Endothelial cell of umbilical vein (primary cell): ENCODE measurements around the gene MOB2. TPM values are rescaled to one million over a fixed set of nuclear protein-coding genes. Genes with fewer than 3 reads are reported as not detected.
"Not testable (repeated sequence)": the region's sequence is repeated elsewhere in the genome, so short reads cannot be mapped to it uniquely, and the experiment has no call there.

ENCODE experiments used
- BruUV-seq: library from RNA; stranded (reverse); fragments of 400-500 nt; replicated peaks from 2 replicates; lab custom pipeline; 2021; lab: Mats Ljungman, UMichigan
- CTCF ChIA-PET: fragments of 300-600, 350-600 bp; sonication (Branson Sonifier 250); formaldehyde crosslinking; loops from one replicate; lab custom pipeline; 2021; ENCODE audit warnings: antibody characterized with exemption, inconsistent platforms; lab: Charles Lee
- POLR2A ChIA-PET: fragments of 300-600, 350-600 bp; sonication (Branson Sonifier 250); formaldehyde crosslinking; loops from one replicate; lab custom pipeline; 2021; ENCODE audit warnings: antibody characterized with exemption, inconsistent platforms; lab: Charles Lee
- DNase-seq: peaks from one replicate; pipeline ENCODE4 v3.0.0-alpha.2; 2011; ENCODE audit warnings: low read depth, low spot score
- FAIRE-seq: peaks from 2 replicates; lab custom pipeline; 2011; peaks lifted over from hg19 to GRCh38; lab: Jason Lieb, UNC
- H2AFZ ChIP-seq: 2 replicates; pipeline ENCODE4 v1.6.0; 2012; ENCODE audit warnings: low read depth, low read length, control low read depth, inconsistent platforms
- H3K27ac ChIP-seq: 2 replicates; pipeline ENCODE4 v1.5.1; 2011; ENCODE audit warnings: low read depth, mild to moderate bottlenecking, control low read depth, low read length, moderate library complexity; ENCODE audit not compliant: insufficient read depth
- H3K27me3 ChIP-seq, 2 experiments: 2 replicates each; pipeline versions ENCODE4 v1.6.0 to v1.6.1; 2011; ENCODE audit warnings: low read length in 2 of 2, mixed read lengths in 1 of 2; ENCODE audit not compliant: control insufficient read depth in 2 of 2, insufficient read depth in 2 of 2
- H3K36me3 ChIP-seq, 2 experiments: 2 replicates in 1 of 2; 3 replicates in 1 of 2; pipeline ENCODE4 v1.5.1; 2011; ENCODE audit warnings: low read length in 2 of 2, mild to moderate bottlenecking in 1 of 2, moderate library complexity in 1 of 2; ENCODE audit not compliant: control insufficient read depth in 2 of 2, insufficient read depth in 2 of 2; ENCODE audit errors: extremely low read depth in 1 of 2
- H3K4me1 ChIP-seq: 3 replicates; pipeline ENCODE4 v1.5.1; 2011; ENCODE audit warnings: mild to moderate bottlenecking, low read length; ENCODE audit not compliant: control insufficient read depth, insufficient read depth; ENCODE audit errors: extremely low read depth
- H3K4me2 ChIP-seq: 2 replicates; pipeline ENCODE4 v1.6.1; 2011; ENCODE audit warnings: low read length, control low read depth, mixed read lengths; ENCODE audit not compliant: insufficient read depth
- H3K4me3 ChIP-seq, 3 experiments: fragments of 200-600 bp in 1 of 3; sonication (generic), shearing (Covaris generic) in 1 of 3; replicated peaks in 1 of 3; 2 replicates each; pipeline ENCODE4 v1.5.1; 2011 to 2016; ENCODE audit warnings: control low read depth in 3 of 3, low read length in 3 of 3, mild to moderate bottlenecking in 2 of 3, inconsistent platforms in 1 of 3, low read depth in 1 of 3, moderate library complexity in 1 of 3; ENCODE audit not compliant: insufficient read depth in 1 of 3
- H3K79me2 ChIP-seq: 2 replicates; pipeline ENCODE4 v1.6.0; 2012; ENCODE audit warnings: low read length, inconsistent platforms; ENCODE audit not compliant: control insufficient read depth, insufficient read depth
- H3K9ac ChIP-seq: replicated peaks from 2 replicates; pipeline ENCODE3; 2011; ENCODE audit warnings: low read length, control low read depth; ENCODE audit not compliant: insufficient read depth; ENCODE audit errors: extremely low read depth
- H3K9me1 ChIP-seq: replicated peaks from 3 replicates; pipeline ENCODE4 v1.6.0; 2011; ENCODE audit warnings: mild to moderate bottlenecking, low read length; ENCODE audit not compliant: control insufficient read depth, insufficient read depth; ENCODE audit errors: extremely low read depth
- H3K9me3 ChIP-seq: replicated peaks from 2 replicates; pipeline ENCODE4 v1.5.1; 2012; ENCODE audit warnings: low read length, inconsistent platforms; ENCODE audit not compliant: control insufficient read depth, insufficient read depth
- H4K20me1 ChIP-seq: replicated peaks from 2 replicates; pipeline ENCODE3; 2011; ENCODE audit warnings: mild to moderate bottlenecking, low read length; ENCODE audit not compliant: control insufficient read depth, insufficient read depth; ENCODE audit errors: extremely low read depth
- CTCF ChIP-seq, 2 donors: IDR thresholded peaks; 1 replicate in 1 of 2; 2 replicates in 1 of 2; pipeline ENCODE4 v1.5.1; 2011; ENCODE audit warnings: low read length in 2 of 2, mild to moderate bottlenecking in 2 of 2, moderate library complexity in 2 of 2, control low read depth in 1 of 2, inconsistent platforms in 1 of 2, low read depth in 1 of 2; ENCODE audit not compliant: insufficient read depth in 1 of 2; ENCODE audit errors: extremely low read depth in 1 of 2
- EZH2 ChIP-seq: IDR thresholded peaks from 2 replicates; pipeline ENCODE4 v1.6.1; 2012; ENCODE audit warnings: borderline replicate concordance, low read depth, mild to moderate bottlenecking, moderate library complexity, low read length, inconsistent platforms; ENCODE audit not compliant: severe bottlenecking
- FOS ChIP-seq: IDR thresholded peaks from 2 replicates; pipeline ENCODE4 v1.6.1; 2011; ENCODE audit warnings: mild to moderate bottlenecking, low read length, moderate library complexity, borderline replicate concordance; ENCODE audit not compliant: insufficient read depth
- GATA2 ChIP-seq: IDR thresholded peaks from 2 replicates; pipeline ENCODE4 v1.7.0; 2011; ENCODE audit warnings: low read depth, mild to moderate bottlenecking, moderate library complexity, mixed read lengths, low read length; ENCODE audit not compliant: insufficient read length, insufficient read depth
- JUN ChIP-seq: IDR thresholded peaks from 2 replicates; pipeline ENCODE4 v1.6.1; 2011; ENCODE audit warnings: borderline replicate concordance, low read depth; ENCODE audit not compliant: insufficient read length, insufficient read depth
- MAX ChIP-seq: IDR thresholded peaks from 2 replicates; pipeline ENCODE4 v1.6.1; 2011; ENCODE audit not compliant: insufficient read depth, insufficient read length
- MYC ChIP-seq: IDR thresholded peaks from one replicate; pipeline ENCODE4 v1.6.1; 2011; ENCODE audit warnings: mild to moderate bottlenecking, low read depth, low read length
- POLR2A ChIP-seq: IDR thresholded peaks from 2 replicates; pipeline ENCODE4 v1.6.1; 2012; ENCODE audit warnings: low read depth, mild to moderate bottlenecking, control low read depth, low read length
- POLR2AphosphoS5 ChIP-seq: IDR thresholded peaks from 2 replicates; pipeline ENCODE4 v1.6.1; 2012; ENCODE audit warnings: low read depth, mild to moderate bottlenecking, control low read depth, low read length, moderate library complexity; ENCODE audit not compliant: insufficient read depth
- dilution Hi-C: fragments of 300-500 bp; cut with MboI; formaldehyde crosslinking; loops from one replicate; pipeline ENCODE4 v1.15.0; 2019; ENCODE audit warnings: low sequenced_read_pairs; ENCODE audit not compliant: extremely low pct_ligation_motif_present
- intact Hi-C: fragments of 100-400 bp; cut with micrococcal nuclease; formaldehyde crosslinking; loops from one replicate; pipeline ENCODE4 v1.10.0; 2022
- polyA plus RNA-seq, 4 experiments: library from polyadenylated mRNA; depleted of rRNA in 3 of 4; stranded (reverse) in 3 of 4; unstranded in 1 of 4; fragments of >200 nt; gene quantifications; 2 replicates each; pipeline versions ENCODE4 v1.2.1 to v1.2.3, GENCODE V29; 2011 to 2012; ENCODE audit warnings: missing spikeins in 1 of 4
- total RNA-seq: library from RNA; stranded (reverse); gene quantifications from 2 replicates; pipeline ENCODE4 v1.2.3, GENCODE V29; 2021

MOB2 gene
- total and polyA plus RNA-seq, 2 donors (not counting 3 experiments of a cell fraction or from before 2014, with no cell fraction given) = 38.2 to 50.6 TPM

- Histone ChIP-seq H2AFZ (no peak overlapping the region), H4K20me1 (no peaks in the 10 kb centered on the region), H3K9me1 (no peaks in the 10 kb centered on the region), H3K4me1 (no peaks in the 10 kb centered on the region), H3K36me3 (no peaks in the 10 kb centered on the region), H3K9me3 (no peaks in the 10 kb centered on the region), H3K27ac (no peak overlapping the region), H3K79me2 (no peaks in the 10 kb centered on the region), H3K27me3 (no peaks in the 10 kb centered on the region), H3K9ac (no peak overlapping the region), H3K4me2 (no peak overlapping the region), H3K4me3 (no peak overlapping the region)
- no TSS peak for BruUV-seq
- intact Hi-C loops (no loop called here), dilution Hi-C loops (no loop called here)
- no peak for DNase-seq
- ChIA-PET POLR2A (no interaction called here), CTCF (no interaction called here)
- FAIRE-seq = no peak
- TF ChIP-seq FOS = no peak
- TF ChIP-seq MYC = no peak
- TF ChIP-seq CTCF (IDR thresholded peaks at IDR 0.05; ENCODE audit: extremely low read depth in 1 of 2, insufficient read depth in 1 of 2, low read depth in 1 of 2, low read length in 2 of 2) = no peak
- TF ChIP-seq POLR2AphosphoS5 = no peak
- no peak for TF ChIP-seq GATA2
- TF ChIP-seq EZH2 = no peak
- no peak for TF ChIP-seq JUN
- no peak for TF ChIP-seq MAX
- TF ChIP-seq POLR2A = no peak
Measured at GRCh38 chr11:1435820-1436467, 50.6 kb downstream of the MOB2 start.

- CTCF ChIA-PET, H3K36me3 ChIP-seq, H3K4me3 ChIP-seq, H2AFZ ChIP-seq, dilution Hi-C loops, H3K9me3 ChIP-seq, H3K27ac ChIP-seq, FAIRE-seq, H3K4me1 ChIP-seq, H3K9ac ChIP-seq, H3K79me2 ChIP-seq, H3K4me2 ChIP-seq, POLR2A ChIA-PET, DNase-seq, intact Hi-C loops, BruUV-seq, H4K20me1 ChIP-seq, H3K9me1 ChIP-seq, H3K27me3 ChIP-seq: not testable (repeated sequence)
Measured at GRCh38 chr11:1435479-1435819, 51.1 kb downstream of the MOB2 start.
